ENCODE measurements around the gene ANO1.

DNA sequence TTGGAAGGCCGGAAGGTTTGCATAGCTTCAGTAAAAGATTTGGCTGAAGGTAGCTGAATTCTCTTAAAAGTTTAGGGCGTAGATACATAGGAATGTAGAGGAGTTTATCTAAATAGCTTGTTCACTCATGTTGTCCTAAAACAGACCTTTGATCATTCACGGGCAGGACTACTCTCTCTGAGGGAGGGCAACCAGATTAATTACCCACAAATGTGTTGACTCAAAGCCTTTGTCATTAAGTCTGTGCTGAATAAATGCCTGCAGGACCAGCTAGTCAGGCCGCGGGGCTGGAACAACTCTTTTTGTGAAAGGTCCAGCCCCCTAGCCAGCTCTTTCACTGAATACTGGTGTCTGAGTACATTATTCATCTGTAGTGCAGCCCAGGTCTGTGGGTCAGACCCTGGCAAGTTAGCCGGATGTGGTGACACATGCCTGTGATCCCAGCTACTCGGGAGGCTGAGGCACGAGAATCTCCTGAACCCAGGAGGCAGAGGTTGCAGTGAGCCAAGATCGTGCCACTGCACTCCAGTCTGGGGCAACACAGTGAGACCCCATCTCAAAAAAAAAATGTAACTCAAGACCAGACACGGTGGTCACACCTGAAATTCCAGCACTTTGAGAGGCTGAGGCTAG lies 122.2 kb downstream of the ANO1 start:
- TF ChIP-seq, protein P1, sequence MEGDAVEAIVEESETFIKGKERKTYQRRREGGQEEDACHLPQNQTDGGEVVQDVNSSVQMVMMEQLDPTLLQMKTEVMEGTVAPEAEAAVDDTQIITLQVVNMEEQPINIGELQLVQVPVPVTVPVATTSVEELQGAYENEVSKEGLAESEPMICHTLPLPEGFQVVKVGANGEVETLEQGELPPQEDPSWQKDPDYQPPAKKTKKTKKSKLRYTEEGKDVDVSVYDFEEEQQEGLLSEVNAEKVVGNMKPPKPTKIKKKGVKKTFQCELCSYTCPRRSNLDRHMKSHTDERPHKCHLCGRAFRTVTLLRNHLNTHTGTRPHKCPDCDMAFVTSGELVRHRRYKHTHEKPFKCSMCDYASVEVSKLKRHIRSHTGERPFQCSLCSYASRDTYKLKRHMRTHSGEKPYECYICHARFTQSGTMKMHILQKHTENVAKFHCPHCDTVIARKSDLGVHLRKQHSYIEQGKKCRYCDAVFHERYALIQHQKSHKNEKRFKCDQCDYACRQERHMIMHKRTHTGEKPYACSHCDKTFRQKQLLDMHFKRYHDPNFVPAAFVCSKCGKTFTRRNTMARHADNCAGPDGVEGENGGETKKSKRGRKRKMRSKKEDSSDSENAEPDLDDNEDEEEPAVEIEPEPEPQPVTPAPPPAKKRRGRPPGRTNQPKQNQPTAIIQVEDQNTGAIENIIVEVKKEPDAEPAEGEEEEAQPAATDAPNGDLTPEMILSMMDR (IDR thresholded peaks at IDR 0.05; ENCODE audit: control extremely low read depth in 1 of 3, insufficient read depth in 1 of 3, low read depth in 1 of 3, low read length in 3 of 3), result no peak
- TF ChIP-seq, protein P2, sequence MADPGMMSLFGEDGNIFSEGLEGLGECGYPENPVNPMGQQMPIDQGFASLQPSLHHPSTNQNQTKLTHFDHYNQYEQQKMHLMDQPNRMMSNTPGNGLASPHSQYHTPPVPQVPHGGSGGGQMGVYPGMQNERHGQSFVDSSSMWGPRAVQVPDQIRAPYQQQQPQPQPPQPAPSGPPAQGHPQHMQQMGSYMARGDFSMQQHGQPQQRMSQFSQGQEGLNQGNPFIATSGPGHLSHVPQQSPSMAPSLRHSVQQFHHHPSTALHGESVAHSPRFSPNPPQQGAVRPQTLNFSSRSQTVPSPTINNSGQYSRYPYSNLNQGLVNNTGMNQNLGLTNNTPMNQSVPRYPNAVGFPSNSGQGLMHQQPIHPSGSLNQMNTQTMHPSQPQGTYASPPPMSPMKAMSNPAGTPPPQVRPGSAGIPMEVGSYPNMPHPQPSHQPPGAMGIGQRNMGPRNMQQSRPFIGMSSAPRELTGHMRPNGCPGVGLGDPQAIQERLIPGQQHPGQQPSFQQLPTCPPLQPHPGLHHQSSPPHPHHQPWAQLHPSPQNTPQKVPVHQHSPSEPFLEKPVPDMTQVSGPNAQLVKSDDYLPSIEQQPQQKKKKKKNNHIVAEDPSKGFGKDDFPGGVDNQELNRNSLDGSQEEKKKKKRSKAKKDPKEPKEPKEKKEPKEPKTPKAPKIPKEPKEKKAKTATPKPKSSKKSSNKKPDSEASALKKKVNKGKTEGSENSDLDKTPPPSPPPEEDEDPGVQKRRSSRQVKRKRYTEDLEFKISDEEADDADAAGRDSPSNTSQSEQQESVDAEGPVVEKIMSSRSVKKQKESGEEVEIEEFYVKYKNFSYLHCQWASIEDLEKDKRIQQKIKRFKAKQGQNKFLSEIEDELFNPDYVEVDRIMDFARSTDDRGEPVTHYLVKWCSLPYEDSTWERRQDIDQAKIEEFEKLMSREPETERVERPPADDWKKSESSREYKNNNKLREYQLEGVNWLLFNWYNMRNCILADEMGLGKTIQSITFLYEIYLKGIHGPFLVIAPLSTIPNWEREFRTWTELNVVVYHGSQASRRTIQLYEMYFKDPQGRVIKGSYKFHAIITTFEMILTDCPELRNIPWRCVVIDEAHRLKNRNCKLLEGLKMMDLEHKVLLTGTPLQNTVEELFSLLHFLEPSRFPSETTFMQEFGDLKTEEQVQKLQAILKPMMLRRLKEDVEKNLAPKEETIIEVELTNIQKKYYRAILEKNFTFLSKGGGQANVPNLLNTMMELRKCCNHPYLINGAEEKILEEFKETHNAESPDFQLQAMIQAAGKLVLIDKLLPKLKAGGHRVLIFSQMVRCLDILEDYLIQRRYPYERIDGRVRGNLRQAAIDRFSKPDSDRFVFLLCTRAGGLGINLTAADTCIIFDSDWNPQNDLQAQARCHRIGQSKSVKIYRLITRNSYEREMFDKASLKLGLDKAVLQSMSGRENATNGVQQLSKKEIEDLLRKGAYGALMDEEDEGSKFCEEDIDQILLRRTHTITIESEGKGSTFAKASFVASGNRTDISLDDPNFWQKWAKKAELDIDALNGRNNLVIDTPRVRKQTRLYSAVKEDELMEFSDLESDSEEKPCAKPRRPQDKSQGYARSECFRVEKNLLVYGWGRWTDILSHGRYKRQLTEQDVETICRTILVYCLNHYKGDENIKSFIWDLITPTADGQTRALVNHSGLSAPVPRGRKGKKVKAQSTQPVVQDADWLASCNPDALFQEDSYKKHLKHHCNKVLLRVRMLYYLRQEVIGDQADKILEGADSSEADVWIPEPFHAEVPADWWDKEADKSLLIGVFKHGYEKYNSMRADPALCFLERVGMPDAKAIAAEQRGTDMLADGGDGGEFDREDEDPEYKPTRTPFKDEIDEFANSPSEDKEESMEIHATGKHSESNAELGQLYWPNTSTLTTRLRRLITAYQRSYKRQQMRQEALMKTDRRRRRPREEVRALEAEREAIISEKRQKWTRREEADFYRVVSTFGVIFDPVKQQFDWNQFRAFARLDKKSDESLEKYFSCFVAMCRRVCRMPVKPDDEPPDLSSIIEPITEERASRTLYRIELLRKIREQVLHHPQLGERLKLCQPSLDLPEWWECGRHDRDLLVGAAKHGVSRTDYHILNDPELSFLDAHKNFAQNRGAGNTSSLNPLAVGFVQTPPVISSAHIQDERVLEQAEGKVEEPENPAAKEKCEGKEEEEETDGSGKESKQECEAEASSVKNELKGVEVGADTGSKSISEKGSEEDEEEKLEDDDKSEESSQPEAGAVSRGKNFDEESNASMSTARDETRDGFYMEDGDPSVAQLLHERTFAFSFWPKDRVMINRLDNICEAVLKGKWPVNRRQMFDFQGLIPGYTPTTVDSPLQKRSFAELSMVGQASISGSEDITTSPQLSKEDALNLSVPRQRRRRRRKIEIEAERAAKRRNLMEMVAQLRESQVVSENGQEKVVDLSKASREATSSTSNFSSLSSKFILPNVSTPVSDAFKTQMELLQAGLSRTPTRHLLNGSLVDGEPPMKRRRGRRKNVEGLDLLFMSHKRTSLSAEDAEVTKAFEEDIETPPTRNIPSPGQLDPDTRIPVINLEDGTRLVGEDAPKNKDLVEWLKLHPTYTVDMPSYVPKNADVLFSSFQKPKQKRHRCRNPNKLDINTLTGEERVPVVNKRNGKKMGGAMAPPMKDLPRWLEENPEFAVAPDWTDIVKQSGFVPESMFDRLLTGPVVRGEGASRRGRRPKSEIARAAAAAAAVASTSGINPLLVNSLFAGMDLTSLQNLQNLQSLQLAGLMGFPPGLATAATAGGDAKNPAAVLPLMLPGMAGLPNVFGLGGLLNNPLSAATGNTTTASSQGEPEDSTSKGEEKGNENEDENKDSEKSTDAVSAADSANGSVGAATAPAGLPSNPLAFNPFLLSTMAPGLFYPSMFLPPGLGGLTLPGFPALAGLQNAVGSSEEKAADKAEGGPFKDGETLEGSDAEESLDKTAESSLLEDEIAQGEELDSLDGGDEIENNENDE (IDR thresholded peaks at IDR 0.05; ENCODE audit: insufficient replicate concordance, low read length), result no peak
- TF ChIP-seq YY1 (IDR thresholded peaks at IDR 0.05; ENCODE audit: low read depth, low read length), result no peak
- no peak for TF ChIP-seq CREB1 (IDR thresholded peaks at IDR 0.05)
